Activated naive CD4-positive, alpha-beta T cell treated with anti-CD3 and anti-CD28 coated beads, Interleukin-2, amount 50 U/mL, for 72 hours (primary cell): ENCODE data around the gene BSND. TPM values are rescaled to one million over a fixed set of nuclear protein-coding genes. Genes with fewer than 3 reads are reported as not detected.

Experiments
- ATAC-seq, 2 donors: fragments of 150-1000 bp; cut with Tn5 transposase; 2 replicates each; pipeline ENCODE4 v1.10.0; 2021; ENCODE audit warnings: mild to moderate bottlenecking in 2 of 2, moderate library complexity in 2 of 2
- DNase-seq, 2 donors: peaks; one replicate each; pipeline ENCODE4 v3.0.0; 2021 to 2022; ENCODE audit warnings: low spot score in 2 of 2
- H3K27ac Mint-ChIP-seq, 2 donors: one replicate each; pipeline ENCODE4 v1.8.0; 2022; ENCODE audit warnings: mild to moderate bottlenecking in 2 of 2, mixed read lengths in 2 of 2
- H3K36me3 Mint-ChIP-seq, 2 donors: one replicate each; pipeline ENCODE4 v1.8.0; 2022; ENCODE audit warnings: mixed read lengths in 2 of 2
- H3K9me3 Mint-ChIP-seq, 2 donors: one replicate each; pipeline ENCODE4 v1.8.0; 2022; ENCODE audit warnings: mixed read lengths in 2 of 2
- total RNA-seq, 2 donors: library from RNA; stranded (reverse); gene quantifications; one replicate each; pipeline ENCODE4 v1.2.3, GENCODE V29; 2022

Gene BSND
- total RNA-seq, 2 donors from 2014 or later, result 0.12 TPM; not detected in 1

DNA sequence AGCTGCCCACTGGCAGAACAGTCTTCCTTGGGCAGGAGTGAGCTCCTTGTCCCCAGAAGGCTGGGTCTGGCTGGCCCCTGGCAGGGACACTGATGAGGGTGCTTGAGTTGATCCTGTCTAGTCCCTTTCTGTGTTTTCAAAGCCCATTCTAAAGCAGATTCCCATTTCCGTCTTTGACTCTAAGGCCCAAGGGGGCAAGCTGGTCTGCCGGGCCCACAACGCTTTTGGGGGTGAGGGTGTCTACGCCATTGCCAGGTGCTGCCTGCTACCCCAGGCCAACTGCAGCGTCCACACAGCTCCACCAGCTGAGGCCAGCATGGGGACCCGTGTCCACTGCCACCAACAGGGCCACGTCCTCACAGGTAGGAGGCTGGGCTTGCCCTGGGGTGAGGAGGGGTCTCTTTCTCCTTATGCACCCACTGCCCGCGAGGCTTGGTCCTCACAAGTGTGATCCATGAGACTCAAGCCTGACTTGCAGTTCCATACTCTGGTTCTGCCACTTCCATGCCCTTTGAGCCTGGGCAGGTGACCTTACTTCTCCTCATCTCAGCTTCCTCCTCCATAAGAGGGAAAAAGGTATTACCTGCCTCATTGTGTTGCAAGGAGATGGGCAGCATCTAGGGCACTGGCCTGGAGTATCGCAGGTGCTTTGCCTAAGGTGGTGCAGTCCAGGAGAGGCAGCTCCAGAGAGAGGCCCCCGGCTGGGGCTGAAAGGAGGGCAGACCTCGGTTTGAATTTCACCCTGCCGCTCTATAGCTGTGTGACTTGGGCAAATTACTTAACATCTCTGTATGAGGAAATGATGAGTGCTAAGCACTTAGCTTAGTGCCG lies 60.8 kb downstream of the BSND start:
- no peaks in the 10 kb centered on the region for H3K36me3 Mint-ChIP-seq
- peak overlapping the region; percentile 57 to 61 for H3K27ac Mint-ChIP-seq
- no peak for ATAC-seq
- H3K9me3 Mint-ChIP-seq, result no peaks in the 10 kb centered on the region
- DNase-seq, result peak in 1 of 2 donors; percentile 39

GRCh38 chr1:55060133-55060999 lies 61.6 kb downstream of the BSND start:
- peak overlapping the region; percentile 57 to 61 for H3K27ac Mint-ChIP-seq
- DNase-seq (peak; percentile 26 to 39), ATAC-seq (peak; percentile 80 to 85)
- H3K36me3 Mint-ChIP-seq, result no peaks in the 10 kb centered on the region
- no peaks in the 10 kb centered on the region for H3K9me3 Mint-ChIP-seq

DNA sequence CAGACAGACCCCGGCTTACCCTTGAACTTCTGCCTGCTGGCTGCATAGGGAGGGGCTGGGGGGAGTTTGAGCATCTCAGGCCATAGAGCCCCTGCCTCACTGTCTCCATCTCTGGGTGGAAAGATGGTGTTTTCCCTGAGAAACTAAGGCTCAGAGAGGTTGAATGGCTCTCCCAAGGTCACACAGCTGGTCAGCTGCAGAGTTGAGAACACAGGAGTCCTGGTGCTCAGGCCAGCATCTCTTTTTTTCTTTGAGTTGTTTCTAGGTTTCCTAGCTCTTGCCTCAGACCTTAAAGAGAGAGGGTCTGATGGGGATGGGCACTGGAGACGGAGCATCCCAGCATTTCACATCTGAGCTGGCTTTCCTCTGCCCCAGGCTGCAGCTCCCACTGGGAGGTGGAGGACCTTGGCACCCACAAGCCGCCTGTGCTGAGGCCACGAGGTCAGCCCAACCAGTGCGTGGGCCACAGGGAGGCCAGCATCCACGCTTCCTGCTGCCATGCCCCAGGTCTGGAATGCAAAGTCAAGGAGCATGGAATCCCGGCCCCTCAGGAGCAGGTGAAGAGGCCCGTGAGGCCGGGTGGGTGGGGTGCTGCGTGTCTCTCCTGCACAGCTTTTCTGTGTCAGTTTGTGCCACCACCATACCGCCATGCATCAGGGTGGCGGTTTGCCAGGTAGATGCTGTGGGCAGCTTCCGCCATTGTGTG lies 62.4 kb downstream of the BSND start:
- Mint-ChIP-seq H3K27ac (peak overlapping the region in 1 of 2 donors; percentile 29), H3K9me3 (no peaks in the 10 kb centered on the region), H3K36me3 (no peaks in the 10 kb centered on the region)
- no peak for ATAC-seq
- peak in 1 of 2 donors; percentile 26 for DNase-seq

Other genes with a start within 250 kb of the BSND start
- 1 to 10 TPM; 5.1 to 6.7 TPM for gene PARS2, start 234.4 kb upstream of the BSND start, total RNA-seq
- gene TTC22, start 197.6 kb upstream of the BSND start, total RNA-seq, result 1 to 10 TPM; 1.4 to 9.6 TPM
- gene DHCR24, start 111.7 kb upstream of the BSND start, total RNA-seq, result 10 to 100 TPM; 28.4 to 94.6 TPM
- gene TMEM61, start 18.3 kb upstream of the BSND start, total RNA-seq, result under 1 TPM in 1 of 2 donors, not detected in 1; 0.23 TPM
- not detected for gene PCSK9, start 40.6 kb downstream of the BSND start, total RNA-seq
- gene USP24, start 216.4 kb downstream of the BSND start, total RNA-seq, result 10 to 100 TPM; 34.0 to 48.7 TPM